ENCODE results near the gene SLC25A21.
"Not testable (repeated sequence)": the region's sequence is repeated elsewhere in the genome, so short reads cannot be mapped to it uniquely, and the experiment has no call there.

Gene SLC25A21

DNA sequence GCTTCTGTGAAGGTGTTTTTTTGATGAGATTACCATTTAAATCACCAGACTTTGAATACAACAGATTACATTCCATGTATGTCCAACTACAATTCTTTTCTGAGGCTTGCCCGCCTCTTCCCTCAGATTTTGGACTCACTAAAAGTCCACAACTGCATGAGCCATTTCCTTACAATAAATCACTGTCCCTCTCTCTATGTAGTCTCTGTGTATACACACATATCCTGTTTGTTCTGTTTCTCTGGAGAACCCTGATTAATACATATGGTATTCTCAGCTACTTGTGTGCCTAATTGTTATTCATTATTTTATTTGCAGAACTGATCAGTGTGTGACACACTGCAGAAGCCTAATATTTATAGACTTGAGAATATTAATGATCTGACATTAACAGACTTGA lies 22.9 kb upstream of the SLC25A21 start:
- TF ChIP-seq, protein P1, sequence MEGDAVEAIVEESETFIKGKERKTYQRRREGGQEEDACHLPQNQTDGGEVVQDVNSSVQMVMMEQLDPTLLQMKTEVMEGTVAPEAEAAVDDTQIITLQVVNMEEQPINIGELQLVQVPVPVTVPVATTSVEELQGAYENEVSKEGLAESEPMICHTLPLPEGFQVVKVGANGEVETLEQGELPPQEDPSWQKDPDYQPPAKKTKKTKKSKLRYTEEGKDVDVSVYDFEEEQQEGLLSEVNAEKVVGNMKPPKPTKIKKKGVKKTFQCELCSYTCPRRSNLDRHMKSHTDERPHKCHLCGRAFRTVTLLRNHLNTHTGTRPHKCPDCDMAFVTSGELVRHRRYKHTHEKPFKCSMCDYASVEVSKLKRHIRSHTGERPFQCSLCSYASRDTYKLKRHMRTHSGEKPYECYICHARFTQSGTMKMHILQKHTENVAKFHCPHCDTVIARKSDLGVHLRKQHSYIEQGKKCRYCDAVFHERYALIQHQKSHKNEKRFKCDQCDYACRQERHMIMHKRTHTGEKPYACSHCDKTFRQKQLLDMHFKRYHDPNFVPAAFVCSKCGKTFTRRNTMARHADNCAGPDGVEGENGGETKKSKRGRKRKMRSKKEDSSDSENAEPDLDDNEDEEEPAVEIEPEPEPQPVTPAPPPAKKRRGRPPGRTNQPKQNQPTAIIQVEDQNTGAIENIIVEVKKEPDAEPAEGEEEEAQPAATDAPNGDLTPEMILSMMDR (IDR thresholded peaks at IDR 0.05; ENCODE audit: extremely low read depth, missing control alignments), result no peak
- DNase-seq (ENCODE audit: low spot score), result no peak

DNA sequence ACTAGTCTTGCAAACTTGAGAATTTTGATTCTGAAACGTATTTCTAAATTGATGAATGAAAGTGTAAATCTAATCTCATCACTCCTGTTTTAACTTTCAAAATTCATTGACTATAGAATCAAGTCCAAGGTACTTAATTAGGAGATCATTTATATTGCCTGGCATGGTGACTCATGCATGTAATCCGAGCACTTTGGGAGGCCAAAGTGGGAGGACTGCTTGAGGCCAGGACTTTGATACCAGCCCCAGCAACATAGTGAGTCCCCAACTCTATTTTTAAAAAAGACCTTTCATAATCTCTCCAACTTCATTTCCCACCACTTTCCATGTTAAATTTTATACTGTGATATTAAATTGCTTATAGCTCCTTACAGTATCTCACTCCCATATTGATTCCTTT lies 22.3 kb upstream of the SLC25A21 start:
- no peak for DNase-seq (ENCODE audit: low spot score)
- TF ChIP-seq, protein P1 (IDR thresholded peaks at IDR 0.05; ENCODE audit: extremely low read depth, missing control alignments), result no peak

DNA sequence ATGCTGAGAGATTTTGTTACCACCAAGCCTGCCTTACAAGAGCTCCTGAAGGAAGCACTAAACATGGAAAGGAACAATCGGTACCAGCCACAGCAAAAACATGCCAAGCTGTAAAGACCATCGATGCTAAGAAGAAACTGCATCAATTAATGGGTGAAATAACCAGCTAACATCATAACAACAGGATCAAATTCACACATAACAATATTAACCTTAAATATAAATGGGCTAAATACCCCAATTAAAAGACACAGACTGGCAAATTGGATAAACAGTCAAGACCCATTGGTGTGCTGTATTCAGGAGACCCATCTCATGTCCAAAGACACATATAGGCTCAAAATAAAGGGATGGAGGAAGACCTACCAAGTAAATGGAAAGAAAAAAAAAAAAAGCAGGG lies 17.3 kb upstream of the SLC25A21 start:
- DNase-seq (ENCODE audit: low spot score), result not testable (repeated sequence)

GRCh38 chr14:37187840-37188577 lies 15.6 kb upstream of the SLC25A21 start:
- DNase-seq (ENCODE audit: low spot score), result not testable (repeated sequence)

- TF ChIP-seq, protein P1 (IDR thresholded peaks at IDR 0.05; ENCODE audit: extremely low read depth, missing control alignments), result no peak
- DNase-seq (ENCODE audit: low spot score), result no peak
Observed at GRCh38 chr14:37187294-37187693, 14.9 kb upstream of the SLC25A21 start.

- TF ChIP-seq, protein P1 (IDR thresholded peaks at IDR 0.05; ENCODE audit: extremely low read depth, missing control alignments), result no peak
Observed at GRCh38 chr14:37186865-37187264, 14.5 kb upstream of the SLC25A21 start.

GRCh38 chr14:37185670-37186069 lies 13.3 kb upstream of the SLC25A21 start:
- no peak for DNase-seq (ENCODE audit: low spot score)
- TF ChIP-seq, protein P1 (IDR thresholded peaks at IDR 0.05; ENCODE audit: extremely low read depth, missing control alignments), result no peak

More at GRCh38 chr14:37186865-37187264, 14.5 kb upstream of the SLC25A21 start:
- no peak for DNase-seq (ENCODE audit: low spot score)

DNA sequence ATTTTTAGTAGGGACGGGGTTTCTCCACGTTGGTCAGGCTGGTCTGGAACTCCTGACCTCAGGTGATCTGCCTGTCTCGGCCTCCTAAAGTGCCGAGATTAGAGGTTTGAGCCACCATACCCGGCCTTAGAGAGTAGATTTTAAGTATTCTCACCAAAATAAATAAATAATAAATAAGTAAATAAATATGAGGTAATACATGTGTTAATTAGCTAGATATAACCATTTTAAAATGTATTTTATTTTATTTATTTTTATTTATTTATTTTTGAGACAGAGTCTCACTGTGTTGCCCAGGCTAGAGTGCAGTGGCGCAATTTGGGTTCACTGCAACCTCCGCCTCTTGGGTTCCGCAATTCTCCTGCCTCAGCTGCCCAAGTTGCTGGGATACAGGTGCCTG lies 12.1 kb upstream of the SLC25A21 start:
- not testable (repeated sequence) for DNase-seq (ENCODE audit: low spot score)

DNA sequence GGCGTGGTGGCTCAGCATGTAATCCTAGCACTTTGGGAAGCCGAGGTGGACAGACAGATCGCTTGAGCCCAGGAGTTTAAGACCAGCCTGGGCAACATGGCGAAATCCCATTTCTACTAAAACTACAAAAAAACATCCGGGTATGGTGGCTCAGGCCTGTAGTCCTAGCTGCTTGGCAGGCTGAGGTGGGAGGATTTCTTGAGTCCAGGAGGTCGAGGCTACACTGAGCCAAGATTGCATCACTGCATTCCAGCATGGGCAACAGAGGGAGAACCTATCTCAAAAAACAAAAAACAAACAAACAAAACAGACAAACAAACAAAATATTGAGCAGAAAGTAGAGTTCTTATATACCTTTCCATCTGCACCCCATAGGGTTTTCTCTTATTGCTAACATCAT lies 9.0 kb upstream of the SLC25A21 start:
- TF ChIP-seq, protein P1 (IDR thresholded peaks at IDR 0.05; ENCODE audit: extremely low read depth, missing control alignments), result no peak
- no peak for DNase-seq (ENCODE audit: low spot score)

DNA sequence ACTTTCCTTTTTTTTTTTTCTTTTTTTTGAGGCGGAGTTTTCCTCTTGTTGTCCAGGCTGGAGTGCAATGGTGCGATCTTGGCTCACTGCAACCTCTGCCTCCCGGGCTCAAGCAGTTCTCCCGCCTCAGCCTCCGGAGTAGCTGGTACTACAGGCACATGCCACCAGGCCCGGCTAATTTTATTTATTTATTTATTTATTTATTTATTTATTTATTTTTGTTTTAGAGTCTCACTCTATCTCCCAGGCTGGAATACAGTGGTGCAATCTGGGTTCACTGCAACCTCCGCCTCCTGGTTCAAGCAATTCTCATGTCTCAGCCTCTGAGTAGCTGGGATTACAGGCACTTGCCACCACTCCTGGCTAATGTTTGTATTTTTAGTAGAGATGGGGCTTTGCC lies 8.5 kb upstream of the SLC25A21 start:
- not testable (repeated sequence) for DNase-seq (ENCODE audit: low spot score)

Data from GM20000 (cell line).